Endothelial cell of umbilical vein (primary cell): ENCODE measurements around the gene TMEM203. TPM values are rescaled to one million over a fixed set of nuclear protein-coding genes. Genes with fewer than 3 reads are reported as not detected.

Experiments
- BruUV-seq: library from RNA; stranded (reverse); fragments of 400-500 nt; replicated peaks from 2 replicates; lab custom pipeline; 2021; lab: Mats Ljungman, UMichigan
- CTCF ChIA-PET: fragments of 300-600, 350-600 bp; sonication (Branson Sonifier 250); formaldehyde crosslinking; loops from one replicate; lab custom pipeline; 2021; ENCODE audit warnings: antibody characterized with exemption, inconsistent platforms; lab: Charles Lee
- POLR2A ChIA-PET: fragments of 300-600, 350-600 bp; sonication (Branson Sonifier 250); formaldehyde crosslinking; loops from one replicate; lab custom pipeline; 2021; ENCODE audit warnings: antibody characterized with exemption, inconsistent platforms; lab: Charles Lee
- DNase-seq: peaks from one replicate; pipeline ENCODE4 v3.0.0-alpha.2; 2011; ENCODE audit warnings: low read depth, low spot score
- FAIRE-seq: peaks from 2 replicates; lab custom pipeline; 2011; peaks lifted over from hg19 to GRCh38; lab: Jason Lieb, UNC
- H2AFZ ChIP-seq: 2 replicates; pipeline ENCODE4 v1.6.0; 2012; ENCODE audit warnings: low read depth, low read length, control low read depth, inconsistent platforms
- H3K27ac ChIP-seq: 2 replicates; pipeline ENCODE4 v1.5.1; 2011; ENCODE audit warnings: low read depth, mild to moderate bottlenecking, control low read depth, low read length, moderate library complexity; ENCODE audit not compliant: insufficient read depth
- H3K27me3 ChIP-seq, 2 experiments: 2 replicates each; pipeline versions ENCODE4 v1.6.0 to v1.6.1; 2011; ENCODE audit warnings: low read length in 2 of 2, mixed read lengths in 1 of 2; ENCODE audit not compliant: control insufficient read depth in 2 of 2, insufficient read depth in 2 of 2
- H3K36me3 ChIP-seq, 2 experiments: 2 replicates in 1 of 2; 3 replicates in 1 of 2; pipeline ENCODE4 v1.5.1; 2011; ENCODE audit warnings: low read length in 2 of 2, mild to moderate bottlenecking in 1 of 2, moderate library complexity in 1 of 2; ENCODE audit not compliant: control insufficient read depth in 2 of 2, insufficient read depth in 2 of 2; ENCODE audit errors: extremely low read depth in 1 of 2
- H3K4me1 ChIP-seq: 3 replicates; pipeline ENCODE4 v1.5.1; 2011; ENCODE audit warnings: mild to moderate bottlenecking, low read length; ENCODE audit not compliant: control insufficient read depth, insufficient read depth; ENCODE audit errors: extremely low read depth
- H3K4me2 ChIP-seq: 2 replicates; pipeline ENCODE4 v1.6.1; 2011; ENCODE audit warnings: low read length, control low read depth, mixed read lengths; ENCODE audit not compliant: insufficient read depth
- H3K4me3 ChIP-seq, 3 experiments: fragments of 200-600 bp in 1 of 3; sonication (generic), shearing (Covaris generic) in 1 of 3; replicated peaks in 1 of 3; 2 replicates each; pipeline ENCODE4 v1.5.1; 2011 to 2016; ENCODE audit warnings: control low read depth in 3 of 3, low read length in 3 of 3, mild to moderate bottlenecking in 2 of 3, inconsistent platforms in 1 of 3, low read depth in 1 of 3, moderate library complexity in 1 of 3; ENCODE audit not compliant: insufficient read depth in 1 of 3
- H3K79me2 ChIP-seq: 2 replicates; pipeline ENCODE4 v1.6.0; 2012; ENCODE audit warnings: low read length, inconsistent platforms; ENCODE audit not compliant: control insufficient read depth, insufficient read depth
- H3K9ac ChIP-seq: replicated peaks from 2 replicates; pipeline ENCODE3; 2011; ENCODE audit warnings: low read length, control low read depth; ENCODE audit not compliant: insufficient read depth; ENCODE audit errors: extremely low read depth
- H3K9me1 ChIP-seq: replicated peaks from 3 replicates; pipeline ENCODE4 v1.6.0; 2011; ENCODE audit warnings: mild to moderate bottlenecking, low read length; ENCODE audit not compliant: control insufficient read depth, insufficient read depth; ENCODE audit errors: extremely low read depth
- H3K9me3 ChIP-seq: replicated peaks from 2 replicates; pipeline ENCODE4 v1.5.1; 2012; ENCODE audit warnings: low read length, inconsistent platforms; ENCODE audit not compliant: control insufficient read depth, insufficient read depth
- H4K20me1 ChIP-seq: replicated peaks from 2 replicates; pipeline ENCODE3; 2011; ENCODE audit warnings: mild to moderate bottlenecking, low read length; ENCODE audit not compliant: control insufficient read depth, insufficient read depth; ENCODE audit errors: extremely low read depth
- EZH2 ChIP-seq: IDR thresholded peaks from 2 replicates; pipeline ENCODE4 v1.6.1; 2012; ENCODE audit warnings: borderline replicate concordance, low read depth, mild to moderate bottlenecking, moderate library complexity, low read length, inconsistent platforms; ENCODE audit not compliant: severe bottlenecking
- FOS ChIP-seq: IDR thresholded peaks from 2 replicates; pipeline ENCODE4 v1.6.1; 2011; ENCODE audit warnings: mild to moderate bottlenecking, low read length, moderate library complexity, borderline replicate concordance; ENCODE audit not compliant: insufficient read depth
- GATA2 ChIP-seq: IDR thresholded peaks from 2 replicates; pipeline ENCODE4 v1.7.0; 2011; ENCODE audit warnings: low read depth, mild to moderate bottlenecking, moderate library complexity, mixed read lengths, low read length; ENCODE audit not compliant: insufficient read length, insufficient read depth
- JUN ChIP-seq: IDR thresholded peaks from 2 replicates; pipeline ENCODE4 v1.6.1; 2011; ENCODE audit warnings: borderline replicate concordance, low read depth; ENCODE audit not compliant: insufficient read length, insufficient read depth
- MAX ChIP-seq: IDR thresholded peaks from 2 replicates; pipeline ENCODE4 v1.6.1; 2011; ENCODE audit not compliant: insufficient read depth, insufficient read length
- MYC ChIP-seq: IDR thresholded peaks from one replicate; pipeline ENCODE4 v1.6.1; 2011; ENCODE audit warnings: mild to moderate bottlenecking, low read depth, low read length
- POLR2A ChIP-seq: IDR thresholded peaks from 2 replicates; pipeline ENCODE4 v1.6.1; 2012; ENCODE audit warnings: low read depth, mild to moderate bottlenecking, control low read depth, low read length
- POLR2AphosphoS5 ChIP-seq: IDR thresholded peaks from 2 replicates; pipeline ENCODE4 v1.6.1; 2012; ENCODE audit warnings: low read depth, mild to moderate bottlenecking, control low read depth, low read length, moderate library complexity; ENCODE audit not compliant: insufficient read depth
- dilution Hi-C: fragments of 300-500 bp; cut with MboI; formaldehyde crosslinking; loops from one replicate; pipeline ENCODE4 v1.15.0; 2019; ENCODE audit warnings: low sequenced_read_pairs; ENCODE audit not compliant: extremely low pct_ligation_motif_present
- intact Hi-C: fragments of 100-400 bp; cut with micrococcal nuclease; formaldehyde crosslinking; loops from one replicate; pipeline ENCODE4 v1.10.0; 2022
- polyA plus RNA-seq, 4 experiments: library from polyadenylated mRNA; depleted of rRNA in 3 of 4; stranded (reverse) in 3 of 4; unstranded in 1 of 4; fragments of >200 nt; gene quantifications; 2 replicates each; pipeline versions ENCODE4 v1.2.1 to v1.2.3, GENCODE V29; 2011 to 2012; ENCODE audit warnings: missing spikeins in 1 of 4
- total RNA-seq: library from RNA; stranded (reverse); gene quantifications from 2 replicates; pipeline ENCODE4 v1.2.3, GENCODE V29; 2021
- TF ChIP-seq, protein P1 (sequence below), 2 donors: IDR thresholded peaks; 1 replicate in 1 of 2; 2 replicates in 1 of 2; pipeline ENCODE4 v1.5.1; 2011; ENCODE audit warnings: low read length in 2 of 2, mild to moderate bottlenecking in 2 of 2, moderate library complexity in 2 of 2, control low read depth in 1 of 2, inconsistent platforms in 1 of 2, low read depth in 1 of 2; ENCODE audit not compliant: insufficient read depth in 1 of 2; ENCODE audit errors: extremely low read depth in 1 of 2

Gene TMEM203
- total and polyA plus RNA-seq, 2 donors (not counting 3 experiments of a cell fraction or from before 2014, with no cell fraction given), result 29.6 to 39.8 TPM

GRCh38 chr9:137178939-137179630 lies 26.4 kb downstream of the TMEM203 start:
- FAIRE-seq, result no peak

More at GRCh38 chr9:137178939-137179630, 26.4 kb downstream of the TMEM203 start:
- Histone ChIP-seq H3K9ac (no peak overlapping the region), H3K9me1 (no peaks in the 10 kb centered on the region), H3K4me2 (no peak overlapping the region), H3K36me3 (peaks cover 0 to 41% of the 10 kb centered on the region in 2 experiments), H3K4me3 (no peak overlapping the region), H3K27ac (no peak overlapping the region), H3K79me2 (no peaks in the 10 kb centered on the region), H2AFZ (no peak overlapping the region), H4K20me1 (no peaks in the 10 kb centered on the region), H3K27me3 (no peaks in the 10 kb centered on the region), H3K4me1 (peaks cover 6% of the 10 kb centered on the region), H3K9me3 (no peaks in the 10 kb centered on the region)
- POLR2A ChIA-PET, result no interaction called here
- CTCF ChIA-PET, result interaction anchor here (1.3 kb wide), 1 partner anchor 58 kb away, joined by 4 read pairs; no protein-coding TSS in a partner anchor
- dilution Hi-C loops, result no loop called here
- TF ChIP-seq POLR2AphosphoS5 (no peak), FOS (no peak), MYC (no peak), GATA2 (no peak), EZH2 (no peak), JUN (no peak), MAX (no peak), POLR2A (no peak)
- TF ChIP-seq, protein P1, sequence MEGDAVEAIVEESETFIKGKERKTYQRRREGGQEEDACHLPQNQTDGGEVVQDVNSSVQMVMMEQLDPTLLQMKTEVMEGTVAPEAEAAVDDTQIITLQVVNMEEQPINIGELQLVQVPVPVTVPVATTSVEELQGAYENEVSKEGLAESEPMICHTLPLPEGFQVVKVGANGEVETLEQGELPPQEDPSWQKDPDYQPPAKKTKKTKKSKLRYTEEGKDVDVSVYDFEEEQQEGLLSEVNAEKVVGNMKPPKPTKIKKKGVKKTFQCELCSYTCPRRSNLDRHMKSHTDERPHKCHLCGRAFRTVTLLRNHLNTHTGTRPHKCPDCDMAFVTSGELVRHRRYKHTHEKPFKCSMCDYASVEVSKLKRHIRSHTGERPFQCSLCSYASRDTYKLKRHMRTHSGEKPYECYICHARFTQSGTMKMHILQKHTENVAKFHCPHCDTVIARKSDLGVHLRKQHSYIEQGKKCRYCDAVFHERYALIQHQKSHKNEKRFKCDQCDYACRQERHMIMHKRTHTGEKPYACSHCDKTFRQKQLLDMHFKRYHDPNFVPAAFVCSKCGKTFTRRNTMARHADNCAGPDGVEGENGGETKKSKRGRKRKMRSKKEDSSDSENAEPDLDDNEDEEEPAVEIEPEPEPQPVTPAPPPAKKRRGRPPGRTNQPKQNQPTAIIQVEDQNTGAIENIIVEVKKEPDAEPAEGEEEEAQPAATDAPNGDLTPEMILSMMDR (IDR thresholded peaks at IDR 0.05; ENCODE audit: extremely low read depth in 1 of 2, insufficient read depth in 1 of 2, low read depth in 1 of 2, low read length in 2 of 2), result no peak
- BruUV-seq, result no TSS peak
- DNase-seq, result no peak
- intact Hi-C loops, result loop anchor here (5.0 kb wide), 1 partner anchor 62 kb away; no protein-coding TSS in a partner anchor
